BLaER1 treated with 17β-estradiol and CSF1 and Interleukin-3, amounts not matched to agents 10 nM and 100 nM (cell line): ENCODE measurements around the gene IGF1.
"Not testable (repeated sequence)": the region's sequence is repeated elsewhere in the genome, so short reads cannot be mapped to it uniquely, and the experiment has no call there.

Source experiments
- H3K27ac ChIP-seq, 11 experiments: shearing (Covaris generic); formaldehyde crosslinking; 2 replicates each; pipeline ENCODE4 v1.8.1; 2022
- H3K27me3 ChIP-seq, 11 experiments: shearing (Covaris generic); formaldehyde crosslinking; 2 replicates each; pipeline ENCODE4 v1.8.1; 2022
- H3K36me3 ChIP-seq, 11 experiments: shearing (Covaris generic); formaldehyde crosslinking; 2 replicates each; pipeline ENCODE4 v1.8.1; 2022
- H3K4me1 ChIP-seq, 10 experiments: shearing (Covaris generic); formaldehyde crosslinking; 2 replicates each; pipeline ENCODE4 v1.8.1; 2022
- H3K4me2 ChIP-seq, 11 experiments: shearing (Covaris generic); formaldehyde crosslinking; 2 replicates each; pipeline ENCODE4 v1.8.1; 2022
- H3K4me3 ChIP-seq, 10 experiments: shearing (Covaris generic); formaldehyde crosslinking; 2 replicates each; pipeline ENCODE4 v1.8.1; 2022
- H3K9ac ChIP-seq, 11 experiments: shearing (Covaris generic); formaldehyde crosslinking; 2 replicates each; pipeline ENCODE4 v1.8.1; 2022
- H3K9me3 ChIP-seq, 11 experiments: shearing (Covaris generic); formaldehyde crosslinking; replicated peaks in 1 of 11; 2 replicates each; pipeline ENCODE4 v1.8.1; 2022
- H4K20me1 ChIP-seq, 11 experiments: shearing (Covaris generic); formaldehyde crosslinking; 2 replicates each; pipeline ENCODE4 v1.8.1; 2022
- Cebpa-rat ChIP-seq, 11 experiments: shearing (Covaris generic); IDR thresholded peaks; 2 replicates each; pipeline ENCODE4 v1.8.1; 2022

IGF1 gene

DNA sequence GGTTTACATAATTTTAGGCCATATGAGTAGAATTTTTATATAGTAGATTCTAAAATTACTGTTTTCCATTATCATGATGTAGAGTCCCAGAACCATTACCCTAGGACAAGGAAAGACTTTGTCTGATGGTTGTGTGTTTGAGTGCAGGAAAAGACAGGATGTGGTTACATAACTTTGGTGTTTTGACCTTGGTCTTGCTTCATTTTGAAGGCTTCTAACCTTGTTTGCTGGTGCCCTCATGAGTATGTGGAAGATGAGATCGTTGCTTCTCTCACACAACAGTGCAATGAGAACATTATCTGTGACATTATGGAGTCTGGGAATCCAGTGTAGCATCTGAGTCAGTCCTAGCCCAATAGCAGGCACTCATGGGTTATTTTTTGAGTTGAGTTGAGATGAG is 106.2 kb downstream of the IGF1 start:
- no peaks in the 10 kb centered on the region for H3K36me3 ChIP-seq
- H3K9ac ChIP-seq = no peak overlapping the region
- no peak for TF ChIP-seq Cebpa-rat (IDR thresholded peaks at IDR 0.05)
- H3K9me3 ChIP-seq = peaks cover 0 to 15% (median 9%) of the 10 kb centered on the region in 11 experiments; a peak in 13 of 22 replicates
- no peak overlapping the region for H3K27ac ChIP-seq
- H3K27me3 ChIP-seq = no peaks in the 10 kb centered on the region
- no peaks in the 10 kb centered on the region for H4K20me1 ChIP-seq
- peak overlapping the region in 2 of 11 experiments; percentile 11 to 18; a peak in 1 of 22 replicates for H3K4me2 ChIP-seq
- peaks cover 0 to 5% (median 0%) of the 10 kb centered on the region in 10 experiments; a peak in 1 of 20 replicates for H3K4me1 ChIP-seq
- H3K4me3 ChIP-seq = no peak overlapping the region

DNA sequence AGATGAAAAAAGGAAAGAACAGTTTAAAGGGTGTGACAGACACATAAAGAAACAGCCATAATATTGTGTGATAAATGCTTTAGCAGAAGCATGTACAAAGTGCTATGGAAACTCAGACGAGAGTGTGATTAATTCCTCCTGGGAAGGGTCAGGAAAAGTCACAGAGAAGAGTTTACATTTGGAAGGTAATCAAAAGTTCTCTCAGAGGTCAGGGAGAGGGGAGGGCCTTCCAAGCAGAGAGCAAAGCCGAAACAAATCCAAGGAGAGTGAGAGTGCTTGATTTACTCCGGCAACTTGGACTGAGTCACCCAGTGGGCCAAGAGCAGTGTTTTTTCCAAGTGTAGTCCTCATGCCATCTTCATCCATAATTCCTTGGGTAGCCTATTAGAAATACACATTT is 108.3 kb downstream of the IGF1 start:
- no peak overlapping the region for H3K27ac ChIP-seq
- no peak overlapping the region for H3K4me2 ChIP-seq
- H3K4me1 ChIP-seq = peaks cover 0 to 5% (median 0%) of the 10 kb centered on the region in 10 experiments; a peak in 1 of 20 replicates
- no peaks in the 10 kb centered on the region for H3K27me3 ChIP-seq
- H3K9me3 ChIP-seq = peaks cover 0 to 24% (median 15%) of the 10 kb centered on the region in 11 experiments; a peak in 15 of 22 replicates
- no peaks in the 10 kb centered on the region for H4K20me1 ChIP-seq
- no peak overlapping the region for H3K9ac ChIP-seq
- H3K4me3 ChIP-seq = no peak overlapping the region
- TF ChIP-seq Cebpa-rat (IDR thresholded peaks at IDR 0.05) = no peak
- no peaks in the 10 kb centered on the region for H3K36me3 ChIP-seq

DNA sequence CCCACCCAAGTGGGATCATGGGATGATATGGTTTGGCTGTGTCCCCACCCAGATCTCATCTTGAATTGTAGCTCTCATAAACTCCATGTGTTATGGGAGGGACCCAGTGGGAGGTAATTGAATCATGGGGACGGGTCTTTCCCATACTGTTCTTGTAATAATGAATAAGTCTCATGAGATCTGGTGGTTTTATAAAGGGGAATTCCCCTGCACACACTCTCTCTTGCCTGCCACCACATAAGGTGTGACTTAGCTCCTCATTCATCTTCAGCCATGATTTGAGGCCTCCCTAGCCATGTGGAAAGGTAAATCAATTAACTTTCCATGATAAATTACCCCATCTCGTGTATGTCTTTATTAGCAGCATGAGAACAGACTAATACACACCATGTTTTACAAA is 109.2 kb downstream of the IGF1 start:
- Histone ChIP-seq H3K4me2 (no peak overlapping the region), H3K4me3 (no peak overlapping the region), H3K4me1 (peaks cover 0 to 5% (median 0%) of the 10 kb centered on the region in 10 experiments; a peak in 1 of 20 replicates), H3K36me3 (no peaks in the 10 kb centered on the region), H4K20me1 (no peaks in the 10 kb centered on the region), H3K9me3 (peaks cover 0 to 24% (median 15%) of the 10 kb centered on the region in 11 experiments; a peak in 15 of 22 replicates), H3K27ac (no peak overlapping the region), H3K27me3 (no peaks in the 10 kb centered on the region), H3K9ac (no peak overlapping the region)
- no peak for TF ChIP-seq Cebpa-rat (IDR thresholded peaks at IDR 0.05)

DNA sequence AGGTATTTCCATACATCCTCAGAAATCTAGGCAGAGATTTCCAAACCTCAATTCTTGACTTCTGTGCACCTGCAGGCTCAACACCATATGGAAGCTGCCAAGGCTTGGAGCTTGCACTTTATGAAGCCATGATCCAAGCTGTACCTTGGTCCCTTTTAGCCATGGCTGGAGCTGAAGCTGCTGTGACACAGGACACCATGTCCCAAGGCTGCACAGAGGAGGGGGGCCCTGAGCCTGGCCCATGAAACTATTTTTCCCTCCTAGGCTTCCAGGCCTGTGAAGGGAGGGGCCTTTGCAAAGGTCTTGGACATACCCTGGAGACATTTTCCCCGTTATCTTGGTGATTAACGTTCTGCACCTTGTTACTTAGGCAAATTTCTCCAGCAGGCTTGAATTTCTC is 110.5 kb downstream of the IGF1 start:
- Histone ChIP-seq H3K36me3 (no peaks in the 10 kb centered on the region), H3K4me3 (no peak overlapping the region), H3K27ac (no peak overlapping the region), H3K4me2 (no peak overlapping the region), H4K20me1 (no peaks in the 10 kb centered on the region), H3K4me1 (peaks cover 0 to 5% (median 0%) of the 10 kb centered on the region in 10 experiments; a peak in 1 of 20 replicates), H3K9ac (no peak overlapping the region), H3K27me3 (no peaks in the 10 kb centered on the region), H3K9me3 (peaks cover 0 to 24% (median 15%) of the 10 kb centered on the region in 11 experiments; a peak in 15 of 22 replicates)
- TF ChIP-seq Cebpa-rat (IDR thresholded peaks at IDR 0.05) = no peak

DNA sequence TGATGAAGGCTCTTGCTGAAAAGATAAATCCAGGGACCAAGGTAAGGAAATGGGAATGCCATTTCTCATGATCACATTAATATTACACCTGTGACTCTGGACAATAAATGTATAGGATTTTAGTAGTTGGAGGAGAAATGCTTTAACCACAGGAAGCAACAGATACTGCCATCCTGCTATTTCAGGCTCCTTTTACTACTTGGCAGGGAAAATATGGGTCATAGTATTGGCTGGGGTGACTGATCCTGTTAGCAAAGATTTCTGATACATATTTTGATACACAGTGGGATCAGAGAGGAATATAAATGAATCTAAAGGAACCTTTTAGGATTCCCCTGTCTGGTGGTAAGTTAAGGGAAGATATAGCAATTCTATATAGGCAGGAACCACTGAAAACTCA is 115.0 kb downstream of the IGF1 start:
- no peak for TF ChIP-seq Cebpa-rat (IDR thresholded peaks at IDR 0.05)
- Histone ChIP-seq H3K9ac (no peak overlapping the region), H3K4me3 (no peak overlapping the region), H4K20me1 (no peaks in the 10 kb centered on the region), H3K9me3 (peaks cover 0 to 24% (median 11%) of the 10 kb centered on the region in 11 experiments; a peak in 15 of 22 replicates), H3K36me3 (no peaks in the 10 kb centered on the region), H3K4me1 (0 out of 20 replicates have a peak, but pooled peaks cover 0 to 5% (median 0%) of the 10 kb centered on the region in 10 experiments), H3K27me3 (no peaks in the 10 kb centered on the region), H3K4me2 (no peak overlapping the region), H3K27ac (no peak overlapping the region)

DNA sequence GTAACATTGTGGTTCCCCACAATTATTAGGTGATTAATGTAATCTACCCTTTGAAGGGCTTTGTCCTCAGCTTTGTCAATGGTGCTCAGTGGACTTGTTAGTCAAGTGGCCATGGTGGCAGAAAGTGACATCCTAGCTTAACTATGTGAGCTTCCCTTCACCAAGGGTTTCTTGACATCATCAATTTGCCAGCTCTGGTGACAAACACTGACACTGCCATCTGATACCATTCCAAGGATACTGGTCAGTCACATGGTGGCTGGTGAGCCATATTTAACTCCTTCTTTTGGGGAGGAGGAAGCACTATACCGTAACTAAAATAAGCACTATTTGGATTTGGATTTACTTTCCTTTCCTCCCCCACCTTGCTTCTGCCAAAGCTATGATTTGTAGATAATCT is 115.7 kb downstream of the IGF1 start:
- Histone ChIP-seq H3K9ac (no peak overlapping the region), H3K4me1 (peaks cover 0 to 9% (median 0%) of the 10 kb centered on the region in 10 experiments; a peak in 1 of 20 replicates), H3K36me3 (no peaks in the 10 kb centered on the region), H3K9me3 (peaks cover 0 to 20% (median 11%) of the 10 kb centered on the region in 11 experiments; a peak in 14 of 22 replicates), H4K20me1 (no peaks in the 10 kb centered on the region), H3K4me3 (no peak overlapping the region), H3K27me3 (no peaks in the 10 kb centered on the region), H3K4me2 (no peak overlapping the region), H3K27ac (no peak overlapping the region)
- no peak for TF ChIP-seq Cebpa-rat (IDR thresholded peaks at IDR 0.05)

DNA sequence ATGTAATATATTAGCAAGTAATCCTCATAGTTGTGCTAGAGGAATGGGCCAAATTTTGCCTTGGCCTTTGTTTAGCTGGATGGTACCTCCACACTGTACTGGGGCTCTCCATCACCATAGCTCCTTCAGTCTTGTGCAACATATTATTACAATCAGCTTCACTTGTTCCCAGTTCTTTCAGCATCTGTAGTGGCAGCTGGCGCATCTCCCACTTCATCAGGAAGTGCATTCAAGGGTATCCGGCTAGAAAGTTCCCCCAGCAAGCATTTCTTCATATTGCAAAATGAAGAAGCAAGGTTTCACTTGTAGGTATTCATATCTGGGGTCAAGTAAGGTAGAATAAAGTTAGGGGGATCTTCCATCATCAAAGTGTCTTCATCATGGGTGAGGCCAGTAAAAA is 123.7 kb downstream of the IGF1 start:
- peak in 8 of 11 experiments; percentile 65 to 93 (median 86); a peak in 16 of 22 replicates for TF ChIP-seq Cebpa-rat (IDR thresholded peaks at IDR 0.05)
- no peak overlapping the region for H3K4me3 ChIP-seq
- no peaks in the 10 kb centered on the region for H4K20me1 ChIP-seq
- peaks cover 9 to 31% (median 14%) of the 10 kb centered on the region in 10 experiments for H3K4me1 ChIP-seq
- peak overlapping the region in 2 of 11 experiments; percentile 42 to 51; a peak in 3 of 22 replicates for H3K9ac ChIP-seq
- H3K4me2 ChIP-seq = peak overlapping the region in 10 of 11 experiments; percentile 15 to 66 (median 40); a peak in 18 of 22 replicates
- H3K27me3 ChIP-seq = no peaks in the 10 kb centered on the region
- H3K27ac ChIP-seq = peak overlapping the region in 8 of 11 experiments; percentile 46 to 81 (median 74); a peak in 16 of 22 replicates
- H3K36me3 ChIP-seq = peaks cover 0 to 7% (median 5%) of the 10 kb centered on the region in 11 experiments; a peak in 5 of 22 replicates
- peaks cover 27 to 41% (median 36%) of the 10 kb centered on the region in 11 experiments for H3K9me3 ChIP-seq

DNA sequence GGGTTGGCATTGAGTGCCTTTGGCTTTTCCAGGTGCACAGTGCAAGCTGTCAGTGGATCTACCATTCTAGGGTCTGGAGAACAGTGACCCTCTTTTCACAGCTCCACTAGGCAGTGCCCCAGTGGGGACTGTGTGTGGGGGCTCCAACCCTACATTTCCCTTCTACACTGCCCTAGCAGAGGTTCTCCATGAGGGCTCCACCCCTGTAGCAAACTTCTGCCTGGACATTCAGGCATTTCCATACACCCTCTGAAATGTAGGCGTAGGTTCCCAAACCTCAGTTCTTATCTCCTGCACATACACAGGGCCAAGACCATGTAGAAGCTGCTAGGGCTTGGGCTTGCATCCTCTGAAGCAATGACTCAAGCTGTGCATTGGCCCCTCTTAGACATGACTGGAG is 126.1 kb downstream of the IGF1 start:
- not testable (repeated sequence) for H3K27me3 ChIP-seq, H3K4me2 ChIP-seq, H3K36me3 ChIP-seq, H3K9ac ChIP-seq, H4K20me1 ChIP-seq
- peak overlapping the region in 3 of 10 experiments; percentile 7 to 35 (median 11); a peak in 2 of 20 replicates for H3K4me3 ChIP-seq
- peaks cover 9 to 24% (median 14%) of the 10 kb centered on the region in 10 experiments for H3K4me1 ChIP-seq
- H3K27ac ChIP-seq = peak overlapping the region in 1 of 11 experiments; percentile 79; a peak in 1 of 22 replicates
- H3K9me3 ChIP-seq = peaks cover 27 to 41% (median 36%) of the 10 kb centered on the region in 11 experiments

DNA sequence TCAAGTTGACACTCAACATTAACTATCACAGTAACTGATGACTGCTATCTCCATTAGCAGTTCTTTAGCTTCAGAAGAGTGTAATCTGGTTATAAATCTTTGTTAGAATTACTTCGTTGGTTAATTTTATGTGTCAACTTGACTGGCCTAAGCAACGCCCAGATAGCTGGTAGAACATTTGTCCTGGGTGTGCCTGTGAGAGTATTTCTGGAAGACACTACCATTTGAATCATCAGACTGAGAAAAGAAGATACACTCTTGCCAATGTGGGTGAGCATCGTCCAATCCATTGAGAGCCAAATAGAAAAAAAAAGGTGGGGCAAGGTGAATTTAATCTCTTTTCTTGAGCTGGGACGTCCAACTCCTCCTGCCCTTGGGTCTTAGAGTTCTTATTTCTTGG is 129.0 kb downstream of the IGF1 start:
- Histone ChIP-seq H4K20me1 (no peaks in the 10 kb centered on the region), H3K4me3 (no peak overlapping the region), H3K27me3 (no peaks in the 10 kb centered on the region), H3K36me3 (peaks cover 0 to 7% (median 5%) of the 10 kb centered on the region in 11 experiments; a peak in 5 of 22 replicates), H3K27ac (no peak overlapping the region), H3K4me2 (no peak overlapping the region), H3K9me3 (peaks cover 27 to 41% (median 36%) of the 10 kb centered on the region in 11 experiments), H3K9ac (no peak overlapping the region), H3K4me1 (peaks cover 2 to 12% (median 4%) of the 10 kb centered on the region in 10 experiments; a peak in 17 of 20 replicates)
- TF ChIP-seq Cebpa-rat (IDR thresholded peaks at IDR 0.05) = no peak

DNA sequence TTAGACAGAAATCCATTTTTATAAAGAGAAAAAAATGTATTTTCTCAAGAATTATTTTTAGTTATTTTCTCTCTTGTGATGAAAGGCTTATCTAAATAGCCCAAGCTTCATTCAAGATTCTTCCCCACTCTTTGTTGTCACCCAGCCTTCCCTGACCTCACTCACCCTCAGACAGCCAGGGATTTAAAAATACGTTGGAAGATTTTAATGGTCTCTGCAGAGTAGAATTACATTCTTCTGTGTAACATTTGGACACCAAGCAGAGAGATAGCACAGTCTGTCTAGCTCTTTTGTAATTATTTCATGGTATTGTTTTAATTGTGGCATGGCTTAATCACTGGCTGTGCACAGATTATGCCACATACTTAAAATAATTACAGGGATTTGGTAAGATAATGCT is 130.3 kb downstream of the IGF1 start:
- Histone ChIP-seq H3K27me3 (no peaks in the 10 kb centered on the region), H4K20me1 (no peaks in the 10 kb centered on the region), H3K4me3 (no peak overlapping the region), H3K9ac (no peak overlapping the region), H3K9me3 (peaks cover 22 to 40% (median 31%) of the 10 kb centered on the region in 11 experiments), H3K27ac (no peak overlapping the region), H3K36me3 (peaks cover 0 to 7% (median 5%) of the 10 kb centered on the region in 11 experiments; a peak in 5 of 22 replicates), H3K4me2 (no peak overlapping the region), H3K4me1 (no peaks in the 10 kb centered on the region)
- no peak for TF ChIP-seq Cebpa-rat (IDR thresholded peaks at IDR 0.05)
